Cardiac muscle cell (in vitro differentiated cells and primary cell): ENCODE results near the gene GSE1. TPM values are rescaled to one million over a fixed set of nuclear protein-coding genes. Genes with fewer than 3 reads are reported as not detected.

Experiments used
- DNase-seq, 2 donors: peaks; one replicate each; pipeline versions ENCODE4 v3.0.0 to v3.0.0-alpha.2; 2010 to 2017; ENCODE audit warnings: low read depth in 1 of 2, low spot score in 1 of 2
- H3K27ac ChIP-seq: fragments of 200-600 bp; sonication (generic); 2 replicates; pipeline ENCODE4 v1.5.1; 2016
- H3K27me3 ChIP-seq: fragments of 200-600 bp; sonication (generic); 2 replicates; pipeline ENCODE4 v1.6.0; 2016; ENCODE audit warnings: control low read depth
- H3K36me3 ChIP-seq: fragments of 200-600 bp; sonication (generic); 2 replicates; pipeline ENCODE4 v1.5.1; 2016; ENCODE audit warnings: control low read depth
- H3K4me1 ChIP-seq: fragments of 200-600 bp; sonication (generic); 2 replicates; pipeline ENCODE4 v1.8.1; 2017; ENCODE audit warnings: low read depth, mild to moderate bottlenecking, mixed run types
- H3K4me3 ChIP-seq: fragments of 200-600 bp; sonication (generic); 2 replicates; pipeline ENCODE4 v1.5.1; 2016; ENCODE audit warnings: mild to moderate bottlenecking
- H3K9me3 ChIP-seq: fragments of 200-600 bp; sonication (generic); 2 replicates; pipeline ENCODE4 v1.5.1; 2017; ENCODE audit warnings: low read depth, mild to moderate bottlenecking, control low read depth
- CTCF ChIP-seq: IDR thresholded peaks from 2 replicates; pipeline ENCODE4 v1.5.1; 2012; ENCODE audit warnings: low read depth, mild to moderate bottlenecking, low read length
- polyA plus RNA-seq: library from polyadenylated mRNA; unstranded; fragments of >200 nt; fragmentation: Nextera tagmentation; extraction: Ambion mirVana; gene quantifications from 2 replicates; pipeline ENCODE4 v1.2.1, GENCODE V29; 2016
- total RNA-seq: library from RNA; depleted of rRNA; stranded (reverse); fragments of >200 nt; gene quantifications from 2 replicates; pipeline ENCODE4 v1.2.3, GENCODE V29; 2016

Gene GSE1
- total and polyA plus RNA-seq, 2 experiments from 2014 or later, result 48.8 to 174 TPM

- no peaks in the 10 kb centered on the region for H3K9me3 ChIP-seq
- H3K36me3 ChIP-seq, result no peaks in the 10 kb centered on the region
- H3K27ac ChIP-seq, result no peak overlapping the region
- H3K27me3 ChIP-seq, result no peaks in the 10 kb centered on the region
- no peaks in the 10 kb centered on the region for H3K4me1 ChIP-seq
- DNase-seq, result no peak
- no peak overlapping the region for H3K4me3 ChIP-seq
- no peak for TF ChIP-seq CTCF
Observed at GRCh38 chr16:85685251-85685650, 72.1 kb downstream of the GSE1 start.

GRCh38 chr16:85686912-85687591, 73.9 kb downstream of the GSE1 start:
- H3K4me3 ChIP-seq, result no peak overlapping the region

DNA sequence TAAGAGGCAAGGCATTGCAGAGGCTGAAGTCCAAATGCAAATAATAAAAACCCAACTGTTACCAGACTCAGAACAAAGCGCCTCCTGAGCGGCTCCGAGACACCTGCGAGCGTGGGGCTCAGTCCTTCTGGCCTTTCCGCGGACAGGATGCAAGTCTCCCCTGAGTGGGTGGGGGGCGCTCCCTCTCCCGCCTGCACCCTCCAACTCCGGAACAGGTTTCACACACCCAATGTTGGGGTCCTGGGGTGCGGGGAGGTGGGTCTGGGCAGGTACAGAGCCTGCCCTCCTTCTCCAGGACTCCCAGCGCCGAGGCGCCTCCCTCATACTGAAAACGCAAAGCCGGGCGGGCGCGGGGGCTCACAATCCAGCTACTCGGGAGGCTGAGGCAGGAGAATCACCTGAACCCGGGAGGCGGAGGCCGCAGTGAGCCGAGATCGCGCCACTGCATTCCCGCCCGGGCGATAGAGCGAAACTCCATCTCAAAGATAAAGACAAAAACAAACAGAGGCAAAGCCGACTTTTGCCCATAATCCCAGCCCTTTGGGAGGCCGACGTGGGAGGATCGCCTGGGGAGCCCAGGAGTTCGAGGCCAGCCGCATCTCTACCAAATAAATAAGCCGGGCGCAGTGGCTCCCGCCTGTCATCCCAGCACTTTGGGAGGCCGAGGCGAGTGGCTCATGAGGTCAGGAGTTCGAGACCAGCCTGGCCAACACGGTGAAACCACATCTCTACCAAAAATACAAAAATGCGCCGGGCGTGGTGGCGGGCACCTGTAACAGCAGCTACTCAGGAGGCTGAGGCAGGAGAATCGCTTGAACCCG, 74.7 kb downstream of the GSE1 start:
- Histone ChIP-seq H3K4me1 (no peaks in the 10 kb centered on the region), H3K9me3 (no peaks in the 10 kb centered on the region), H3K4me3 (peak overlapping the region; percentile 38), H3K27me3 (peaks cover 3% of the 10 kb centered on the region), H3K27ac (no peak overlapping the region), H3K36me3 (no peaks in the 10 kb centered on the region)
- DNase-seq, result no peak
- TF ChIP-seq CTCF, result no peak

More at GRCh38 chr16:85686912-85687591, 73.9 kb downstream of the GSE1 start:
- TF ChIP-seq CTCF, result no peak
- H3K36me3 ChIP-seq, result no peaks in the 10 kb centered on the region
- H3K27ac ChIP-seq, result no peak overlapping the region
- H3K4me1 ChIP-seq, result no peaks in the 10 kb centered on the region
- no peaks in the 10 kb centered on the region for H3K27me3 ChIP-seq
- no peak for DNase-seq
- no peaks in the 10 kb centered on the region for H3K9me3 ChIP-seq

GRCh38 chr16:85688586-85689284, 75.6 kb downstream of the GSE1 start, which contains the start of gene GINS2:
TSS of gene GINS2 (minus strand) at chr16:85688954. CDS start at chr16:85688898, 56 bp downstream.
- Histone ChIP-seq H3K27ac (no peak within 1 kb of the TSS), H3K9me3 (no peaks in the 10 kb centered on the region), H3K4me3 (peak within 1 kb of the TSS; percentile 38), H3K27me3 (peaks cover 3% of the 10 kb centered on the region), H3K4me1 (no peaks in the 10 kb centered on the region), H3K36me3 (no peaks in the 10 kb centered on the region)
- peak; percentile 91 to 95 for DNase-seq
- no peak for TF ChIP-seq CTCF

DNA sequence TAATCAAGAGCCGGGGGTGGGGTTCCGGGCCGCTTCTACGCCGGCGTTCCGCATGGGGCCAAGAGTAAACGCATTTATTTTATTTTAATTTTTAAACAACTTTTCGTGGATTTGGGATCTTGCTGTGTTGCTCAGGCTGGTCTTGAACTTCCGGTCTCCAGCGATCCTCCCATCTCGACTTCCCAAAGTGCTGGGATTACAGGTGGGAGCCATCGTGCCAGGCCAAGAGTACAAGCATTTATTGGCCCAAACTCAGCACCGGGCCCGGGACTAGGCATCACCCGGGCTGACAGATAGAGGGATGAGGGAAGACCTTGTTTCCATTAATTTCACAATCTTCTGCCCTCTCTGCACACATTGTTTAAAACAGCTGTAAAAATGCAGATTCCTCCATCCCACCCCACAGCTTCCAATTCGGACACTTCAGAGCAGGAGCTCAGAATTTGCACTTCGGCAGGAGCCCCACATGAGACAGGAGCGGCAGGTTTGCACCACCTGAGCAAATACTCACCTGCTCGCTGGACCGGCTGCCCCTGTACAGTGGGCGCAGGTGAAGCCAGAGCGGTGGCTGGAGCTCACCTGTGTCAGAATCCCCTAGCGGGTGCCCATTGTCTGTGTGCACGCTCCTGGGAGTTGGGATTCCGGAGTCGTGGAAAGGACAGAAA, 76.3 kb downstream of the GSE1 start:
- no peak overlapping the region for H3K27ac ChIP-seq
- peak overlapping the region; percentile 36 for H3K4me3 ChIP-seq
- no peak for DNase-seq
- no peaks in the 10 kb centered on the region for H3K9me3 ChIP-seq
- no peaks in the 10 kb centered on the region for H3K4me1 ChIP-seq
- H3K36me3 ChIP-seq, result no peaks in the 10 kb centered on the region
- TF ChIP-seq CTCF, result no peak
- peaks cover 3% of the 10 kb centered on the region for H3K27me3 ChIP-seq
